Cerebellar nuclear complex (tissue), 1 donor: ENCODE data around the gene LRRC38.

Experiments
- DNase-seq, 2 experiments: peaks; one replicate each; lab custom pipeline; 2025; lab: John Stamatoyannopoulos, UW

Gene LRRC38

DNA sequence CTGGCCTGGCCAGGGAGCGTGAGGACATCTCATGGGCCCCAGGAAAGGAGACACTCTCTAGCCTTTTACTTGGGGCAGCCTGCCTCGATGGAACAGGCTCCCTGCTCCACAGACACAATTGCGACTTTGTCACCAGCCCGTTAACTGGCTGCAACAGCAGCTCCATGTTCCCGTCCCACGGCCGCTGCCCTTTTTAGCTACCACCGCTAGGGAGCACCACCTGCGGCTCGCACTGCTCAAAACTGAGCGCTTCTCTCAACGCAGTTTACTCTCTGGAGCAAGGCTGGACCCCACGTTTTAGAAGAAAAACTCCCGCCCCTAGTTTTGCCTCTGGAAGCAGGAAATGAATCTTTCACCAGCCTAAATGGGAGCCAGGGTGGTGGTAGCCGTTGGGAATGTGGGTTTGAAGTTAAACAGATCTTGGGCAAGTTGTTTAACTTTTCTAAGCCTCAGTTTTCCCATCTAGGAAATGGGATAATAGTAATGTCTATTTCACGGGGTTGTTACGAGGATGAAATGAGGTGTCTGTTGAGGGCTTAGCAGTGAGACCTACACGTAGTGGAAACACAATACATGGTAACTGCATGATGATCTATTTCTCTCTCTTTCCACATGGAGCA is 3.5 kb upstream of the LRRC38 start:
- DNase-seq, result no peak

DNA sequence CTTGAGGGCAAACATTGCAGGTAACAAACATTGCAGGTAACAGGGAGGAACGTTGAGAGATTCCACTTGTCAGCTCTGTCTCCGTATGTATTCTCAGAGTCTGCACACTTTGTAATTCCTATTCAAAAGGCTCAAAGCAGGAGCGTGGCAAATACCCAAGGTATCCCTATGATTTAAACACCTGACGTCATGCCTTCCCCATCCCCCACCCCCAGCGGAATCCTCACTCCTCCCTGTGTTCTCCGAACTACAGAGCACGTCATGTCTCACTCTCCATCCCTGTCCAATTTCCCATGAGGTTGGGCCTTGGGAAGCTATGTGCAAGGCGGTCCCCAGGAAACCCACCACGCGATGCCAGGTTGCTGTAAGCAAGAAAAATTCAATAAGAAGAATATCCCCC is 2.8 kb upstream of the LRRC38 start:
- no peak for DNase-seq

DNA sequence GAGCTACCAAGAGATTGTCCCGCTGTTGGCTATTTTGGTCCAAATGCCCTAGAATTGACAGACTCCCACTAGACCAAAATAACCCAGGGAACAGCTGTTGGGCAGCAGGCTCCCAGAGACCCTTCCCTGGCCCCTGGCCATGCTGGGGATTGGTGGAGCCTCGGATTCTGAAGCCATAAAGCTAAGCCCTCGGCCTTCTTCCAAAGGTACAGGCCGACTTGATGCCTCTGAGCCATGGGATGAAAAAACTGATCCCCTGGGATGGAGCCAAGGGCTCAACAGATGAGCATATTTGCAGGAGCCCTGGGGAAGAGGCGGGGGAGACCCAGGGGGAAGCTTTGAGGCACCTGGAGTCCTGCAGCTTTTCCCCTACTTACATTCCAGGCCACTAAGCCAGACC is 1.0 kb upstream of the LRRC38 start:
- no peak for DNase-seq

- no peak for DNase-seq
These were observed 524 bp downstream of the LRRC38 start for GRCh38 chr1:13513063-13513894.

GRCh38 chr1:13512472-13512871 is 1.3 kb downstream of the LRRC38 start:
- no peak for DNase-seq

DNA sequence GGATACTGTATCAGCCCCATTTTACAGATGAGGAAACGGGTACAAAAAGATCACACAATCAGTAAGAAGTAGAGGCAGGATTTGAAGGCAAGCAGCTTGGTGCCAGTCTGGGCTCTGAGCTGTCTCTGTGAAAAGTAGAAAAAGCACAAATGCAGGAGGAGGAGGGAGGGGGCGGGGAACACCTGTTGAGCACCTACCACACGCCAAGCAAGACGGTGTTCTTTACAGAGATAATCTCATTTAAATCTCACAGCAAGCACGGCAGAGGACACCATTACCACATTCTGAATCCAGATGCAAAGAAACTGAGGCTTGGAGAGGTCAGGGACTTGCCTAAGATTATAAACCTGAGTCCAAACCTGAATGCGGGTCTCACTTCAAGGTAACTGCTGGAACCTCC is 3.3 kb downstream of the LRRC38 start:
- no peak for DNase-seq

DNA sequence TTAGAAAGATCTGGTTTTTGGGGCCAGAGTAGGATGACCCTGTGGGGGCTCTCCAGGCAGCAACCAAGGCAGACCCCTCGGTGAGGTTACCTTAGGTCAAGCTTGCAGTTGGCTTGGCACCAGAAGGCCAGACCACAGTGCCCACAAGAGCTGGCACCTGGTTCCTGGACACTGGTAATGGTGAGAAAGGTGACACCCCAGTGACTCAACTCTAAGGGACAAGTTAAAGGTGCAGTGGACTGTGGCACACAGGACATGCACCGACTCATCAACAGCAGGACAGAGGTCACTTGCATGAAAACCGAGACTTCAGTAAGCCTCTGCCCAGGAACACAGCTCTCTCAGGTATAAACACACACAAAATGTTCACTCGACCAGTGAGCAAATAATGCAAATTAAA is 6.7 kb downstream of the LRRC38 start:
- no peak for DNase-seq

DNA sequence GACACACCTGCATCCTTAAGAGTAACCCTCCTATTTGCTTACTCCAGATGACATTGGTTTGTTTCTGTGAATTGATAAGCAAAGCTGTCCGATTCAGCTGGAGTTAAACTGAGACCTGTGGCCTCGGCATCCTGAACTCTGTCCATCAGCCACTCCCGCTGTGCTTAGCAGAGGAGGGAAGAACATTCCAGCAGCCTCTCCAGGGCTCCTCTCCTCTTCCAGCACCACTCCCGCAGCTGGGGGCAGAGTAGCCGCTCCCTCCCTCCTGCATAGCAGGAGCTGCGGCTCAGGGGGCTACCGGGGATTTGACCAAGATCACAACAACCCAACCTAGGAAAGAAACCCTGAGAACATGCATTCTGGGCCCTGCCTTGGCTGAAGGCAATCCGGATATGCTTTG is 8.8 kb downstream of the LRRC38 start:
- no peak for DNase-seq

- no peak for DNase-seq
These were observed 13.0 kb downstream of the LRRC38 start for GRCh38 chr1:13500806-13501205.

GRCh38 chr1:13499422-13499821 is 14.4 kb downstream of the LRRC38 start:
- DNase-seq, result no peak

DNA sequence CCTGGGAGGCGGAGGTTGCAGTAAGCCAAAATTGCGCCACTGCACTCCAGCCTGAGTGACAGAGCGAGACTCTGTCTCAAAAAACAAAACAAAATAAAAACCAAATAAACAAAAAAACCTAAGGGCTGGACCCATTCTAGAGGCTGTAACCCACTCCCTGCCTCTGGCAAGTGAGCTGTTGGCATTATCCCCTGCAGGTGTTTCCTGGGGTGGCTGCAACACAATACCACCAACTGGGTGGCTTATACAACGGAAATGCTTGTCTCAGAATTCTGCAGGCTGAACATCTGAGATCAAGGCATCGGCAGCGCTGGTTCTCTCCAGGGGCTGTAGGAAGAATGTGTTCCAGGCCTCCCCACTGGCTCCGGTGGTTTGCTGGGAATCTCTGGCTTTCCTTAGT is 15.2 kb downstream of the LRRC38 start:
- no peak for DNase-seq

DNA sequence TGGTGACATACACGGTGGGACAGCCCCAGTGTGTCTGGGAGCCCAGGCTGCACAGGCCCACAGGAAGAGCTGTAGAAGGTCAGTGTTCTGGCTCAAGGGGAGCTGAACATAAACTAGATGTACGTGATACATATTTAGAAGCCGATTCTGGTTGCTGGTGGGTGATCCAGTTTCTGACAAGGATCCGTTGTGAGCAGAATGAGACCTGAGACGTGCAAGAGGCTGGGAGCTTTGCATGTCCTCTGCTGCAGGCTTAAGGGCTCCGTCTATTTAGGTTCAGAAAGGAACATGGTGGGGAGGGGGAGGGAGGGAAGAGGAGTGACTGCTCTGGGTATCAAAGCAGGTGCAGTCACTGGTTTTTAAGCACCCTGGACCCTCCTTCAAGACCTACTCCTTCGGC is 18.6 kb downstream of the LRRC38 start:
- DNase-seq, result no peak

GRCh38 chr1:13494712-13495111 is 19.1 kb downstream of the LRRC38 start:
- no peak for DNase-seq

GRCh38 chr1:13494025-13494424 is 19.8 kb downstream of the LRRC38 start:
- no peak for DNase-seq

DNA sequence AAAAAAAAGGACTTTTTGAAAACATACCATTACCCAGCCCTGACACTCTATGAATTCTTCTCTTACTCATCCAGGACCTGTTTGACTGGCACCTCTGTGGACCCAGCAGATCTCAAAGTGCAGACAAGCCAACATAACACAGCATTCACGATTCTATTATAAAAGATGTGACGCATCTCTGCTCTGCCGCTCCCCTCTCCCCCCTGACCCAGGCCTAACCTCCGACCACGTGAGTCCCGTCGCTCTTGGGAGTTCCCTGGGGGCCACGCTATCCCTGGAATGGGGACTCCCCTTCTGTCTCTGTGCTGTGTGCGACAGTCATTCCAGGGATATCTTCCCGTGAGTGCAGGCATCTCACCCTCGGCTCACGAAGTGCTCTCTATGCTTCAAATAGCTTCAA is 21.1 kb downstream of the LRRC38 start:
- no peak for DNase-seq

DNA sequence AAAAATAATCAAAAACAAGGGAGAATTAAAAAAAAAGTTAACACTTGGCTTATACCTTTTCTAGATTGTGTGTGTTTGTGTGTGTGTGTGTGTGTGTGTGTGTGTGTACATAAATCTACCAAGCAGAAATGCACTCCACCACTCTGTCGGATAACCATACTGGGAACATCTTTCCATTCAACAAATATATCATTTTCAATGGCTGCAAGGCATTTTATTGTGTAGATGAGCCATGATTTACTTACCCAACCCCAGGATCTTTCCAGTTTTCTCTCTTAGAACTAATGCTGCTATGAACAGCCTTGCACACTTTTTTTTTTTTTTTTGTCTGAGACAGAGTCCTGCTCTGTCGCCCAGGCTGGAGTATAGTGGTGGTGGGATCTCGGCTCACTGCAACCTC is 25.8 kb downstream of the LRRC38 start:
- DNase-seq, result no peak

- no peak for DNase-seq
These were observed 26.5 kb downstream of the LRRC38 start for GRCh38 chr1:13487143-13487868.

DNA sequence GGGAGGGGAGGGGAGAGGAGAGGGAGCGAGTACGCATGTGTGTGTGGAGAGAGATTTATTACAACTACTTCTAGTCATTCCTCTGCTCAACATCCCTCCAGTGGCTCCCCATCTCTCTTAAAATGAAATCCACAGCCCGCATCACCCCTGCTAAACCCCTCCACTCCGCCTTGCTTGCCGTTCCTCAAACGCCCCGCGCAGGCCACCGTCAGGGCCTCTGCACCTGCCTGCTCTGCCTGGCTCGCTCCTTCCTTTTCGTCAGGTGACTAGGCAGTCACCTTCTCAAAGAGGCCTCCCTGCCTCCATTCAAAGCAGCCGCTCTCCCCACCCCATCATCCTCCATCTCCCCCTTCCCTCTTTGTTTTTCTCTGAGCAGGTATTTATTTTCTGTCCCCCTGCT is 29.9 kb downstream of the LRRC38 start:
- DNase-seq, result no peak

DNA sequence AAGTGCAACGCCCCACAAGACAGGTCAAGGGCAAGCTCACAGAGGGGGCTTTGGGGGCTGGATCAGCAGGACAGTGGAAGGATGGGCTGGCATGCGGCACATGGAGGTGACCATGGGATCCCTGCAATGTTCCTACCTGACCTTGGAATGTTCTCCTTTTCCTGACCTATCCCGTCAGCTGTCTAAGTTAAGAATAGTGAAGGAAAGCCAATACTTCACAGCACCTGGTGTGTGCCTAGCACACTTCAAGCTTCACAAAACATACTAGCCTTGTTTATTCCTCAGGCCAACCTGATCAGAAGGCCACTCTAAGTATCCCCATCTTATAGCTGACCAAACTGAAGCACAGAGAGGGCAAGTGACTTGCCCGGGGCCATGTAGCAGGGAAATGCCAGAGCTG is 31.2 kb downstream of the LRRC38 start:
- DNase-seq, result no peak

DNA sequence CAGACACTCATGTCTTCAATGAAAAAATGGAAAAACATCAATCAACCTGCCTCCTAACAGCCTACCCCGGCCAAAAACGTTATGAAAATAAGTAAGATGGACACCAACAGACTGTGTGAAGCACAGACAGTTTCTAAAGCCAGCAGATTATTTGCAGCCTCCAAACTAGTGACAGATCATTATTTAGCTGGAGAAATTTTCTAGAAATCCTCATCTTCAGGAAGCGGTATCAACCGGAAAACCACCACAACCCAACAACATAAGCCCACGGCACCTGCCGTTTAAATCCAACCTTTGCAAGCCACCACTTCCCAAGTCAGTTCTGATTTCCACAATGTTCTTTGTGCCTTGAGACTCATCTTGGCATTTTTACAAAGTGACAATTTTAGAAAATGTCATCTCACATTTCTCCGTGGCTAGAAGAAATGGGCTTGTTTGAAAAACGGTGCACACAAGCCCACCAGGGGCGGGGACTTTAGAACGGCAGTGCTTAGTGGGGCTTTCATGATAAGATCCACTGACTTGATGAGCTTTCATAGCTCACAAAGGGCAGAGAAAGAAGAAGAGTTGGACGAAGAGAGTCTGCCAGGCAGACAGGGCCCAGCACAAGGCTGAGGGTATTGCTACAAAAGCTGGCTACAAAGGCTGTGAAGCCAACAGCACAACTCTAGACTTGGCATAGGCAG is 34.5 kb downstream of the LRRC38 start:
- no peak for DNase-seq

GRCh38 chr1:13478692-13479091 is 35.1 kb downstream of the LRRC38 start:
- no peak for DNase-seq

DNA sequence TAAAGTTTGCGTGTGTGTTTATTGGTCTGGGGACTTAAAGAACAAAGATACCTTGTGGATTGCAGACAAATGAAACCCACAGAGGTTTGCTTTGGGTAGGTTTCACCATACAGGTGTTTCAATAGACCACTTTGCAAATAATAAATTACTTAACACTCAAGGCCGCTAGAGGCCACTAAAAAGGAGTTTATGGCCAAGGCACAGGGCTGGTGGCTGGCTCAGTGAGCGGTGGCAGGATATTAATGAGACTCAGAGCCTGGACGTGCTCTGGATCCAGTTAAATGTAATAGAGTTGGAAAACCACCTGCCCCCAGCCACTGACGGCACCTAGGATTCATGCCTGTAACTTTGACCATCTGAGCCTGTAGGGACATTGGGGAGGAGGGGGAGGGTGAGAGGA is 44.5 kb downstream of the LRRC38 start:
- no peak for DNase-seq

GRCh38 chr1:13465515-13465914 is 48.3 kb downstream of the LRRC38 start:
- DNase-seq, result no peak
